ENCODE results near the gene CDH12.
"Not testable (repeated sequence)": the region's sequence is repeated elsewhere in the genome, so short reads cannot be mapped to it uniquely, and the experiment has no call there.

The CDH12 gene

DNA sequence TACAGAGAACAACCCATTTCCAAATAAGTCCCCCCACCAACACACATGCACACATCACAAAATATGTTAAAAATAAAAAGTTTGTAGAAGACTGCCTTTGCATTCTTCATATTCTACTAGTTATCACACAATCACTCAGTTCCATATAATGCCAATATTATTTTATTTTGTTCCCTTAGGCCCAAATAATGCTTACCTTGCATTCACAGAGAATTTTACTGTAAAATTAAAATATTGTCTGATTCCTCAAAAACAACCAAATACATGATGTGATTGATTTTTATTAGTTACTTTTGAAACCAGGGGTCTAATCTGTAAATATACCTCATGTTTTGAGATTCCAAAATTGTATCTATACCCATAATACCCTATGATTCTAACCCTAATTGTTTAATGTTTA lies 536.9 kb downstream of the CDH12 start:
- no peak overlapping the region for H3K4me3 ChIP-seq (ENCODE audit: low read depth, low read length)

DNA sequence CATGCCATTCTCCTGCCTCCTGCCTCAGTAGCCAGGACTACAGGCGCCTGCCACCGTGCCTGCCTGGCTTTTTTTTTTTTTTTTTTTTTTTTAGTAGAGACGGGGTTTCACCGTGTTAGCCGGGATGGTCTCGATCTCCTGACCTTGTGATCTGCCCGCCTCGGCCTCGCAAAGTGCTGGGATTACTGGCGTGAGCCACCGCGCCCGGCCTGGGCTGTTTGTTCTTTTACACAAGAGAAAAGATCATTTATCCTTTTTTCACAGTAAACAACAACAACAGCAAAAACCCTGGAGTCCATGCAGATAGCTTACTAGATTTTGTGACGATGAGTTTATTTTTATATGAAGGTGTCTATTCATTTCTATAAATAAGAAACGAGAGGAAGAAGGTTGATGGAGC lies 538.1 kb downstream of the CDH12 start:
- H3K4me3 ChIP-seq (ENCODE audit: low read depth, low read length), result not testable (repeated sequence)

GRCh38 chr5:22314548-22314947 lies 538.6 kb downstream of the CDH12 start:
- no peak overlapping the region for H3K4me3 ChIP-seq (ENCODE audit: low read depth, low read length)

GRCh38 chr5:22306011-22306410 lies 547.1 kb downstream of the CDH12 start:
- H3K4me3 ChIP-seq (ENCODE audit: low read depth, low read length), result no peak overlapping the region

- no peak overlapping the region for H3K4me3 ChIP-seq (ENCODE audit: low read depth, low read length)
Measured at GRCh38 chr5:22295832-22296231, 557.3 kb downstream of the CDH12 start.

DNA sequence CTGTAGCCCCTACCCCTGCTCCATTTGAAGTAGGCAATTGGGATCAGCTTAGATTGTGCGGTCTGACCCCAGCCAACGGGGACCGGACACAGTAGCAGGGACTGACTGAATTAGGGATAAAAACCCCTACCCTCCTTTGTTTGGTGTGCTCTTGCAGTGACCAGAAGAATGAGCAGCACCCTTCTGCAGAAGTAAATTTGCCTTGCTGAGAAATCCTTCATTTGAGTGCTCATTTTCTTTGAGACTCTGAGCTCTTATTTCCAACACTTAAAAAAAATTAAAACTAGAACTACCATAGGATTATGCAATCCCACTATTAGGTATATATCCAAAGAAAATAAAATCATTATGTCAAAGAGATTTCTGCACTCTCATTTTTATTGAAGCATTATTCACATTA lies 560.0 kb downstream of the CDH12 start:
- H3K4me3 ChIP-seq (ENCODE audit: low read depth, low read length), result no peak overlapping the region

GRCh38 chr5:22278164-22278563 lies 575.0 kb downstream of the CDH12 start:
- no peak overlapping the region for H3K4me3 ChIP-seq (ENCODE audit: low read depth, low read length)

- H3K4me3 ChIP-seq (ENCODE audit: low read depth, low read length), result no peak overlapping the region
Measured at GRCh38 chr5:22277006-22277405, 576.1 kb downstream of the CDH12 start.

GRCh38 chr5:22265855-22266254 lies 587.3 kb downstream of the CDH12 start:
- not testable (repeated sequence) for H3K4me3 ChIP-seq (ENCODE audit: low read depth, low read length)

GRCh38 chr5:22258139-22258538 lies 595.0 kb downstream of the CDH12 start:
- no peak overlapping the region for H3K4me3 ChIP-seq (ENCODE audit: low read depth, low read length)

DNA sequence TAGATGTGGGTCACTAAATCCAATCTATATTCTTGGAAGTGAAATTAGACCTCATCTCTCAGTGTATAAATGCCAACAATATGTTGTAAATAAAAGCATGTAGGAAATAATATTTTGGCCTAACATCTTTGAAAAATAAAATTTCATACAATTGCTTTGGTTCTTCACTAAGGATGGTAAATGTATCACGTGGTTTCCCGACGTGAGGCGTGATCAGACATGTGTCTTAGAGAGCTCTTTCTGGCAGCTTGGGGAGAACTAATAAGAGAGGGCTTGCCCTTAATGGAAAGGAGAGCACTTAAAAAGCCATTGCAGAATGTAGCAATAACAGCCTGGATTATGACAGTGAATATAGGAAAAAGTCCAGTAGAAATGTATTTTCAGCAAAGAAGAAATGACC lies 602.6 kb downstream of the CDH12 start:
- no peak overlapping the region for H3K4me3 ChIP-seq (ENCODE audit: low read depth, low read length)

- no peak overlapping the region for H3K4me3 ChIP-seq (ENCODE audit: low read depth, low read length)
Measured at GRCh38 chr5:22249209-22249729, 603.9 kb downstream of the CDH12 start.

GRCh38 chr5:22245770-22246169 lies 607.4 kb downstream of the CDH12 start:
- H3K4me3 ChIP-seq (ENCODE audit: low read depth, low read length), result no peak overlapping the region

DNA sequence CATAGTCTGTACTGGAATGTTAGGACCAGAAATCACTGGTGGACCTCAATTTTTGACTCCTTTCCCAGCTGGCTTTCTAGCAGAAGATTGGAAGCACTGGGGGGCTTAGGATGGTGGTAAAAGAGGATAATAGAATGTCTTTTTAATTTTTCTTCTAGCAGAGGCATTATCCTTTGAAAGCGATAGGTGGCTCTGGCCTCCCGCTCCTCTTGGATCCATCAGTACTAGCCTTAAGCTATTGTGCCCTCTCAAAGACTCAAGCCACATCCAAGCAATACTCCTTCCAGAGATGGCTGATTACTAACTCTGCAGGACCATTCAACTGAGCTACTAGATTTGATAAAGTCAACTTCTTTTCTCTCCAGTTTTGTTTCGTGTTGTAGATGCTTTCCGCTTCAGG lies 610.6 kb downstream of the CDH12 start:
- no peak overlapping the region for H3K4me3 ChIP-seq (ENCODE audit: low read depth, low read length)

DNA sequence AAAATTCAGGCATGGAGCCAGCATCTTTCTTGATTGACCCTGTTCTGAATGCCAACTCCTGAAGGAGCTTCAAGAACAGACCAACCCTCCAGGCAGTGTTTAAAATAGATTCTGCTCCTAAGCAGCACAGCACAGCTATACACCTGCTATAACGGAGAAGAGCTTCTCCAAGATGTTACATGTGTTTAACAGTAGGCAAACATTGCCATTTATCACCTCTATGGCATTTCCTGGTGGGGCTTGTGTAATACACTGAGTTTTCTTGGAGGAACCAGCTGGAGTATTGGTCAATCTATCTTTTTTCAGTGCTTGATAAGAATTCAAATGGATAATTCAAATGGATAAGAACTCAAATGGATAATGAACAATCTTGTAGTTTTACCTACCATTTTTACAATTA lies 615.1 kb downstream of the CDH12 start:
- H3K4me3 ChIP-seq (ENCODE audit: low read depth, low read length), result no peak overlapping the region

DNA sequence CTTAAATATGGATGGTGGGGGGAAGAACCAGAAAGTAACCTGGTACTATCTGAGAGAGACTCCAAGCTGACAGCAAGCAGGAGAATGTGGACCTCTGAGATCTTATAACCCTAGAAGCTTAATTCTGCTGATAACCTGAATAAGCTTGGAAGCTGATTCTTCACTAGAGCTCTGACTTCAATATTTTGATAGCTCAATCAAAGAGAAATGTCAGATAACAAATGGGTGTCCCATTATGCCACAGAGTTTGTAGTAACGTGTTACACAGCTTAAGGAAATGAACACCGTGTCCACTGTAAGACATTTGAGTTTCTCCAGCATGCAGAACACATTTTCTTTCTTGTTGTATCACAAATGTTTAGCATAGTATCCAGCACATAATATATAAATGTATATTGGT lies 626.7 kb downstream of the CDH12 start:
- no peak overlapping the region for H3K4me3 ChIP-seq (ENCODE audit: low read depth, low read length)

DNA sequence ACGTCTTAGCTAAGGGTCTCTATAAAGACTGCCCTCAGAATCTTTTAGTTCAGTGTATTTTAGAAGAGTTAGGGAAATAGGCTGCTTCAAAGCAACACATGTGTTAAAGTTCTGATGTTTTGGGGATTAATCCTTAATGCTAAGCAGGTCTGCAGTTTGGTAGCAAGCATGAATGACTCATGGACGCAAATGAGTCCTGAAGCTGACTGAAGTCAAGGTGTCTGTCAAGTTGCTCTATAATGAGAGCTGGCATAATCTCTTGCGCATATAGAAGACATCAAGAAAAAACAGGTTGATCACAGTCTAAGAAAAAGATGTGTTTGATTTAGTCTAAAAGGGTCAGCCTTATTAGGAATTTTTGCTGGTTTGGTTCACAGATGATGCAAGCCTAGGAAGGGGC lies 630.1 kb downstream of the CDH12 start:
- no peak overlapping the region for H3K4me3 ChIP-seq (ENCODE audit: low read depth, low read length)

- H3K4me3 ChIP-seq (ENCODE audit: low read depth, low read length), result not testable (repeated sequence)
Measured at GRCh38 chr5:22213703-22214495, 639.2 kb downstream of the CDH12 start.

GRCh38 chr5:22212254-22212991 lies 640.7 kb downstream of the CDH12 start:
- H3K4me3 ChIP-seq (ENCODE audit: low read depth, low read length), result not testable (repeated sequence)

DNA sequence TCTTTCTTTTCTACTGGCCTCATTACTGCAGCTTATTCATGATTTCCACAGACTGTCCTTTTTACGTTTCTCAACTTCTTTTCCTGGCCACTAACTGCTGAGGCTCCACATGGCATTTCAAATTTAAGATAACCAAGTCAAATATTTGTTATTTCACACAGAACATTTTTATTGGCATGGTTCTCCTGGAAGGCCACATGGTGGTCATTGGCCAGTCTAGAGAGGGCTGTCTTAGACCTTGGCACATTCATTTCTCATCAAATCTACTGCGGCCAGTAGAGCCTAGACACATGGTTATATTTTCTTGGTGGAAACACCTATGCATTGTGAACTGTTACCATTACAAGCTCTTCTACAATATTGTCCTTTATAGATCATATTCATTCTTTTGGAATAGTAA lies 644.7 kb downstream of the CDH12 start:
- not testable (repeated sequence) for H3K4me3 ChIP-seq (ENCODE audit: low read depth, low read length)

DNA sequence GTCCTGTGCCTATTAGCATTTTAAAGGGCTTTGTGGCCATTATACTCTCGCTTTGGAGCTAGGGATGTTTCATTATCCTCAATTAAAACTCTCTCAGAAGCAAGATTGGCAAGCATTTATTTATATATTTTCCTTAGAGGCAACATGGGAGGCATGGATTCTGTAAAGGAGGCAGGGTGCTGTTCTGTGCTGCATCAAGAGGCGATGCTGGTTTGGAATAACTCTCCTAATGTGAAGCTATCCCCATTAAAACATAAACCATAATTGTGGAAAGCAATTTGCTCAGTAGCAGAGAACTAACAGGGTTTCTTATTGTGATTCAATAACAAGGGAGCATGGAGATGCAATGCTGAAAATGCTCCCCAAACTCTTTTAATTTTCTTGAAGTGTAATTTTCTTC lies 664.5 kb downstream of the CDH12 start:
- H3K4me3 ChIP-seq (ENCODE audit: low read depth, low read length), result not testable (repeated sequence)

GRCh38 chr5:22187632-22188228 lies 665.4 kb downstream of the CDH12 start:
- not testable (repeated sequence) for H3K4me3 ChIP-seq (ENCODE audit: low read depth, low read length)

Measured in iPS-11a (cell line).